ENCODE data around the gene SLC22A4. TPM values are rescaled to one million over a fixed set of nuclear protein-coding genes. Genes with fewer than 3 reads are reported as not detected.

The SLC22A4 gene
- total RNA-seq, 1 donor from 2014 or later, result 0.06 TPM

GRCh38 chr5:132305420-132305819, 11.2 kb downstream of the SLC22A4 start:
- Mint-ChIP-seq H3K4me3 (no peak overlapping the region), H3K27me3 (ENCODE audit: insufficient read depth, low read depth) (peaks cover 5% of the 10 kb centered on the region), H3K27ac (no peak overlapping the region), H3K9me3 (peaks cover 6% of the 10 kb centered on the region), H3K36me3 (no peaks in the 10 kb centered on the region), H3K4me1 (peaks cover 9% of the 10 kb centered on the region)
- Histone ChIP-seq H4K20me1 (ENCODE audit: low read depth) (no peaks in the 10 kb centered on the region), H3K36me3 (no peaks in the 10 kb centered on the region), H3K27me3 (no peaks in the 10 kb centered on the region), H2AFZ (replicated peaks) (no peak overlapping the region), H3K4me1 (peaks cover 11% of the 10 kb centered on the region), H3K4me2 (no peak overlapping the region), H3K9me3 (ENCODE audit: low read depth) (peaks cover 5% of the 10 kb centered on the region), H3K4me3 (no peak overlapping the region), H3K27ac (no peak overlapping the region), H3K9ac (no peak overlapping the region), H3K79me2 (ENCODE audit: low read depth) (no peaks in the 10 kb centered on the region), H3F3A (ENCODE audit: low read depth) (peaks cover 10% of the 10 kb centered on the region)
- TF ChIP-seq, protein P1, sequence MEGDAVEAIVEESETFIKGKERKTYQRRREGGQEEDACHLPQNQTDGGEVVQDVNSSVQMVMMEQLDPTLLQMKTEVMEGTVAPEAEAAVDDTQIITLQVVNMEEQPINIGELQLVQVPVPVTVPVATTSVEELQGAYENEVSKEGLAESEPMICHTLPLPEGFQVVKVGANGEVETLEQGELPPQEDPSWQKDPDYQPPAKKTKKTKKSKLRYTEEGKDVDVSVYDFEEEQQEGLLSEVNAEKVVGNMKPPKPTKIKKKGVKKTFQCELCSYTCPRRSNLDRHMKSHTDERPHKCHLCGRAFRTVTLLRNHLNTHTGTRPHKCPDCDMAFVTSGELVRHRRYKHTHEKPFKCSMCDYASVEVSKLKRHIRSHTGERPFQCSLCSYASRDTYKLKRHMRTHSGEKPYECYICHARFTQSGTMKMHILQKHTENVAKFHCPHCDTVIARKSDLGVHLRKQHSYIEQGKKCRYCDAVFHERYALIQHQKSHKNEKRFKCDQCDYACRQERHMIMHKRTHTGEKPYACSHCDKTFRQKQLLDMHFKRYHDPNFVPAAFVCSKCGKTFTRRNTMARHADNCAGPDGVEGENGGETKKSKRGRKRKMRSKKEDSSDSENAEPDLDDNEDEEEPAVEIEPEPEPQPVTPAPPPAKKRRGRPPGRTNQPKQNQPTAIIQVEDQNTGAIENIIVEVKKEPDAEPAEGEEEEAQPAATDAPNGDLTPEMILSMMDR (IDR thresholded peaks at IDR 0.05), result no peak
- TF ChIP-seq EZH2 (IDR thresholded peaks at IDR 0.05) (no peak), EZH2phosphoT487 (IDR thresholded peaks at IDR 0.05) (no peak)
- DNase-seq (ENCODE audit: low spot score), result no peak

DNA sequence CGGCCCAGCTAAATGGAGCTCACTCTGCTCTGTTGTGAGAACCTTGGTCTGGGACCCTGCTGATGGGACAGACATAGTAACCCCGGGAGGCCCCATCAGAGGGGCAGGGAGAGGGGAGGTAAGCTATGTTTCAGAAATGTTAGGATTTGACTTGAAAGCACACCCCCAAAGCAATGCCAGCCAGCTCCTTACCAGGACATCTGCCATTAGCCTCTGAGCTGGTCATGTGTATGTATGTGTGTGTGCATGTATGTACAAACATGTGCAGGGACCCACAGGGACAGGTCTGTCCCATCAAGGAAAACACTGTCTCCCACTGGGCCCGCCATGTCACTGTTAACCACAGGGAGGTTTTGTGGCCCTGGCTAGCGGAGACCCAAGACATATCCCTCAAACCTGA, 14.5 kb downstream of the SLC22A4 start:
- no peaks in the 10 kb centered on the region for H3K79me2 ChIP-seq (ENCODE audit: low read depth)
- H3K36me3 ChIP-seq, result no peaks in the 10 kb centered on the region
- no peak overlapping the region for H3K4me2 ChIP-seq
- H3K4me1 Mint-ChIP-seq, result peaks cover 9% of the 10 kb centered on the region
- no peak overlapping the region for H3K27ac ChIP-seq
- H3K9me3 Mint-ChIP-seq, result peaks cover 6% of the 10 kb centered on the region
- no peak for DNase-seq (ENCODE audit: low spot score)
- peaks cover 4% of the 10 kb centered on the region for H3F3A ChIP-seq (ENCODE audit: low read depth)
- H3K27me3 ChIP-seq, result no peaks in the 10 kb centered on the region
- H3K9ac ChIP-seq, result no peak overlapping the region
- peaks cover 8% of the 10 kb centered on the region for H3K4me1 ChIP-seq
- H3K4me3 Mint-ChIP-seq, result no peak overlapping the region
- no peak overlapping the region for H3K27ac Mint-ChIP-seq
- peaks cover 6% of the 10 kb centered on the region for H3K27me3 Mint-ChIP-seq (ENCODE audit: insufficient read depth, low read depth)
- peaks cover 5% of the 10 kb centered on the region for H3K9me3 ChIP-seq (ENCODE audit: low read depth)
- TF ChIP-seq, protein P1 (IDR thresholded peaks at IDR 0.05), result no peak
- TF ChIP-seq EZH2phosphoT487 (IDR thresholded peaks at IDR 0.05), result no peak
- no peak for TF ChIP-seq EZH2 (IDR thresholded peaks at IDR 0.05)
- H2AFZ ChIP-seq (replicated peaks), result no peak overlapping the region
- no peak overlapping the region for H3K4me3 ChIP-seq
- no peaks in the 10 kb centered on the region for H3K36me3 Mint-ChIP-seq
- no peaks in the 10 kb centered on the region for H4K20me1 ChIP-seq (ENCODE audit: low read depth)

GRCh38 chr5:132309679-132310078, 15.5 kb downstream of the SLC22A4 start:
- Histone ChIP-seq H3K9ac (no peak overlapping the region), H3K79me2 (ENCODE audit: low read depth) (no peaks in the 10 kb centered on the region), H3F3A (ENCODE audit: low read depth) (no peaks in the 10 kb centered on the region), H3K36me3 (no peaks in the 10 kb centered on the region), H3K4me2 (no peak overlapping the region), H3K4me3 (no peak overlapping the region), H4K20me1 (ENCODE audit: low read depth) (no peaks in the 10 kb centered on the region), H3K9me3 (ENCODE audit: low read depth) (peaks cover 5% of the 10 kb centered on the region), H2AFZ (replicated peaks) (no peak overlapping the region), H3K27ac (no peak overlapping the region), H3K27me3 (no peaks in the 10 kb centered on the region), H3K4me1 (no peaks in the 10 kb centered on the region)
- Mint-ChIP-seq H3K36me3 (no peaks in the 10 kb centered on the region), H3K9me3 (peaks cover 6% of the 10 kb centered on the region), H3K27ac (no peak overlapping the region), H3K27me3 (ENCODE audit: insufficient read depth, low read depth) (peaks cover 6% of the 10 kb centered on the region), H3K4me3 (no peak overlapping the region), H3K4me1 (peaks cover 6% of the 10 kb centered on the region)
- no peak for DNase-seq (ENCODE audit: low spot score)
- no peak for TF ChIP-seq EZH2 (IDR thresholded peaks at IDR 0.05)
- no peak for TF ChIP-seq EZH2phosphoT487 (IDR thresholded peaks at IDR 0.05)

GRCh38 chr5:132310141-132310834, 16.1 kb downstream of the SLC22A4 start:
- no peaks in the 10 kb centered on the region for H3K36me3 Mint-ChIP-seq
- no peak overlapping the region for H3K4me3 Mint-ChIP-seq
- no peaks in the 10 kb centered on the region for H3K27me3 ChIP-seq
- no peaks in the 10 kb centered on the region for H3K79me2 ChIP-seq (ENCODE audit: low read depth)
- H3K36me3 ChIP-seq, result no peaks in the 10 kb centered on the region
- no peak overlapping the region for H3K27ac ChIP-seq
- H3K4me1 ChIP-seq, result no peaks in the 10 kb centered on the region
- H3K4me3 ChIP-seq, result no peak overlapping the region
- H3K27me3 Mint-ChIP-seq (ENCODE audit: insufficient read depth, low read depth), result peaks cover 6% of the 10 kb centered on the region
- peaks cover 6% of the 10 kb centered on the region for H3K4me1 Mint-ChIP-seq
- no peak for TF ChIP-seq EZH2 (IDR thresholded peaks at IDR 0.05)
- TF ChIP-seq, protein P1 (IDR thresholded peaks at IDR 0.05), result no peak
- no peak overlapping the region for H3K27ac Mint-ChIP-seq
- H3K9ac ChIP-seq, result no peak overlapping the region
- H4K20me1 ChIP-seq (ENCODE audit: low read depth), result no peaks in the 10 kb centered on the region
- H3K4me2 ChIP-seq, result no peak overlapping the region
- H3K9me3 Mint-ChIP-seq, result peaks cover 2% of the 10 kb centered on the region
- H3K9me3 ChIP-seq (ENCODE audit: low read depth), result peaks cover 5% of the 10 kb centered on the region
- DNase-seq (ENCODE audit: low spot score), result no peak
- no peaks in the 10 kb centered on the region for H3F3A ChIP-seq (ENCODE audit: low read depth)
- no peak overlapping the region for H2AFZ ChIP-seq (replicated peaks)
